Measurements from ENCODE around the gene USP22.

- TF ChIP-seq CTCF (IDR thresholded peaks at IDR 0.05) (no peak), POLR2A (IDR thresholded peaks at IDR 0.05) (no peak)
Observed at GRCh38 chr17:20975566-20975965, 67.2 kb downstream of the USP22 start.

Measured in esophagus squamous epithelium (tissue), 4 donors.